AG04449 (cell line): ENCODE results near the gene ACTR6.
"Not testable (repeated sequence)": the region's sequence is repeated elsewhere in the genome, so short reads cannot be mapped to it uniquely, and the experiment has no call there.

Source experiments
- CTCF ChIA-PET: fragments of 350-600 bp; formaldehyde crosslinking; extraction: SDS; loops from one replicate; lab custom pipeline; 2021; ENCODE audit warnings: antibody characterized with exemption; lab: Yijun Ruan, JAX
- POLR2A ChIA-PET: fragments of 400-600, 350-600 bp; formaldehyde crosslinking; extraction: SDS; loops from one replicate; lab custom pipeline; 2020; ENCODE audit warnings: antibody characterized with exemption, inconsistent platforms; lab: Yijun Ruan, JAX
- DNase-seq: peaks from one replicate; pipeline ENCODE4 v3.0.0-alpha.2; 2010; ENCODE audit warnings: low read depth, low spot score
- H3K4me3 ChIP-seq: 2 replicates; pipeline ENCODE4 v1.5.1; 2011; ENCODE audit warnings: low read depth, mild to moderate bottlenecking, control low read depth, low read length
- TF ChIP-seq, protein P1 (sequence below): IDR thresholded peaks from one replicate; pipeline ENCODE4 v1.5.1; 2011; ENCODE audit warnings: mild to moderate bottlenecking, moderate library complexity, low read length, control low read depth, inconsistent platforms; ENCODE audit not compliant: insufficient read depth; ENCODE audit errors: missing control alignments

The ACTR6 gene

GRCh38 chr12:100225491-100225890, 24.9 kb downstream of the ACTR6 start:
- CTCF ChIA-PET: interaction anchor here (1.3 to 3.8 kb wide), 3 partner anchors 9 to 330 kb away, joined by 4 to 22 read pairs (median 6); no protein-coding TSS in a partner anchor
- TF ChIP-seq, protein P1, sequence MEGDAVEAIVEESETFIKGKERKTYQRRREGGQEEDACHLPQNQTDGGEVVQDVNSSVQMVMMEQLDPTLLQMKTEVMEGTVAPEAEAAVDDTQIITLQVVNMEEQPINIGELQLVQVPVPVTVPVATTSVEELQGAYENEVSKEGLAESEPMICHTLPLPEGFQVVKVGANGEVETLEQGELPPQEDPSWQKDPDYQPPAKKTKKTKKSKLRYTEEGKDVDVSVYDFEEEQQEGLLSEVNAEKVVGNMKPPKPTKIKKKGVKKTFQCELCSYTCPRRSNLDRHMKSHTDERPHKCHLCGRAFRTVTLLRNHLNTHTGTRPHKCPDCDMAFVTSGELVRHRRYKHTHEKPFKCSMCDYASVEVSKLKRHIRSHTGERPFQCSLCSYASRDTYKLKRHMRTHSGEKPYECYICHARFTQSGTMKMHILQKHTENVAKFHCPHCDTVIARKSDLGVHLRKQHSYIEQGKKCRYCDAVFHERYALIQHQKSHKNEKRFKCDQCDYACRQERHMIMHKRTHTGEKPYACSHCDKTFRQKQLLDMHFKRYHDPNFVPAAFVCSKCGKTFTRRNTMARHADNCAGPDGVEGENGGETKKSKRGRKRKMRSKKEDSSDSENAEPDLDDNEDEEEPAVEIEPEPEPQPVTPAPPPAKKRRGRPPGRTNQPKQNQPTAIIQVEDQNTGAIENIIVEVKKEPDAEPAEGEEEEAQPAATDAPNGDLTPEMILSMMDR: no peak
- no peak for DNase-seq
- POLR2A ChIA-PET: no interaction called here
- no peak overlapping the region for H3K4me3 ChIP-seq

DNA sequence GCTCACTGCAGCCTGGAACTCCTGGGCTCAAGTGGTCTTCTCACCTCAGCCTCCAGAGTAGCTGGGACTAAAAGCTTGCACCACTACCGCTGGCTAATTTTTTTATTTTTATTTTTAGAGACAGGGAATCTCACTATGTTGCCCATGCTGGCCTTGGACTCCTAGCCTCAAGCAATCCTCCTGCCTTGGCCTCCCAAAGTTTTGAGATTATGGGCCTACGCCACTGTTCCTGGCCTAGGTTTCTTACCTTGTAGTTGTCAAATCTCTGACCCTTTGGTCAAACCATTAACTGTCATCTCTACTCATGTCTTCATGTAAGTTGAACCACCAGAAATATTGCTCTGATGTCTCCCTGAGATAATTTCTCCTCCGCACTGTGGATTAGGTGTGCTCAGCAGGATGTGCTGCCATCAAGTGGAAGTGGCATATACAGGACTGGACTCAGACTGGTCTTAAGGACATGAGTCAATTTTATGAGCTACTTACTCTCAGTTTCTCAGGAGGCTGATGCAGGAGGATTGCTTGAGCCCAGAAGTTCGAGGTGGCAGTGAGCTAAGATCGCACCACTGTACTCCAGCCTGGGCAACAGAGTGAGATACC, 28.5 kb downstream of the ACTR6 start:
- ChIA-PET CTCF (interaction anchor here (0.5 to 1.4 kb wide), 8 partner anchors 9 to 326 kb away, joined by 3 to 4 read pairs (median 3); no protein-coding TSS in a partner anchor), POLR2A (no interaction called here)
- DNase-seq: no peak
- TF ChIP-seq, protein P1: peak; percentile 5
- H3K4me3 ChIP-seq: no peak overlapping the region

DNA sequence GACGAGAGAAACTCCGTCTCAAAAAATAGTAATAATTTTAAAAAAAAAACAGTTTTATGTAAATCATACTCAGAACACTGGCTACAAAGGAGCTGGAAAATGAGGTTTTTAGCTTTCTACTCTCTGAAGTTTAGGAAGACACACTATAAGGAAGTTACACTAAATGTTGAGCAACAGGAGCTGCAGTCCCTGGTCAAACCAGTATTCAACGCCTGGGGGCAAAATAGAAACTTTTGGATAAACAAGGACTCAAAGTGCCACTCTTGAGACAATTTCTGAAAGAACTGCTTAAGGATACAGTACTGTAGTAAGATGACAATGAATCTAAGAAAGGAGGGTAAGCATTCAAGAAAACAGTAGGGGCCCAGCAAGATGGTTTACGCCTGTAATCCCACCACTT, 29.3 kb downstream of the ACTR6 start:
- H3K4me3 ChIP-seq: no peak overlapping the region
- POLR2A ChIA-PET: no interaction called here

GRCh38 chr12:100231873-100232272, 31.3 kb downstream of the ACTR6 start:
- DNase-seq, H3K4me3 ChIP-seq, POLR2A ChIA-PET: not testable (repeated sequence)
- CTCF ChIA-PET: interaction anchor here (1.2 to 5.0 kb wide), 3 partner anchors 17 to 323 kb away, joined by 3 to 73 read pairs (median 48); no protein-coding TSS in a partner anchor

More for the DNA sequence above, 29.3 kb downstream of the ACTR6 start:
- CTCF ChIA-PET: interaction anchor here (0.5 to 1.2 kb wide), 6 partner anchors 8 to 325 kb away, joined by 3 to 4 read pairs (median 3); no protein-coding TSS in a partner anchor
- TF ChIP-seq, protein P1: no peak
- DNase-seq: no peak

DNA sequence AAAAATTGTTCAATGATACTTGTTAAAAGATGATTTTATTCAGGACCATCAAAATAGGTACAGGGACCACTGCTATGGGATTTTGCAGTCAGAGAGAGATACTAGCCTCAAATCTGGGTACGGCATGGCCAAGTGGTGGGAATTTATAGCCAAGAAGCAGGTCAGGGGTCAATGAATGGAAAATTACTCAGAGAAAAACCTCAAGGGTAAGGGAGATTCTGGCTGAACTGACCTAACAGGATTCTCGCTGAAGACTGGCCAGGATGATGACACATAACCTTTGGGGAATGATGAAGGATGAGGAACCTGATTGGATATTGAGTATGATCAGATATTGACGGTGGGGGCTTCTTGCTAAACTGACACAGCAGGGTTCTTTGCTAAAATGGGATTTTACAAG, 33.6 kb downstream of the ACTR6 start:
- ChIA-PET CTCF (interaction anchor here (0.8 to 5.0 kb wide), 16 partner anchors 9 to 321 kb away, joined by 3 to 73 read pairs (median 4); no protein-coding TSS in a partner anchor), POLR2A (no interaction called here)
- H3K4me3 ChIP-seq: no peak overlapping the region
- DNase-seq: no peak
- TF ChIP-seq, protein P1: no peak

DNA sequence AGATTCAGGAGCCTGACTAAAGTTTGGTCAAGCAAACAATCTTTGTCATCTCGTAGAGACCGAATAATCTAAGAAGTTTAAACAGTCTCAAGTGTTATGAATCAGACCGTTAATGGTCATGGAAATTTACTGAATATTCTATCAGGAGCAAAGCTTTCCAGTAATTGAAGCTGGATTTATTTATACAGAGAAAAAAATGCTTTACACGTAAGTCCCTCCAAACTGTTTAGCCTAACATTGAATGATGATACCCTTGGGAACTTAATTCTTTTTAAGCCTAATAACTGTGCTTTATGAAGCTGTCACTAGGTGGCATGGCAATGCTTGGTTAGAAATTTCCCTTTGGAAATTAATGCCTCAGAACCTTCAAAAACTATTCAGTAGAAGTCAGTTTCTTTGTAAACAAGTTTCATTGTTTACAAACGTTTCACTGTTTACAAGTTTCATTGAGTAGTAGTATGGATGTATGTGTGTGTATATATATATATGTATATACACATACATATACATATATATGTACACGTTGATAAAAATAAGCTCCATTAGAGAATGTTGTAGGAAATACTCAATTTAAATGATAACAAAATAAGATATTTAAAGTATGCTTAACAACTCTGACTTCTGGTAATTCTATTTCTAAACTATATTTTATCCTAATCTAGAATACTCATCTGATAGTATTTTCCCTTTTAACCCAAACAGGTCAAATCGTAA, 34.1 kb downstream of the ACTR6 start:
- POLR2A ChIA-PET: interaction anchor here (0.9 kb wide), 1 partner anchor 32 kb away, joined by 3 read pairs; the partner anchor contains the start of genes DEPDC4 and SCYL2
- CTCF ChIA-PET: interaction anchor here (0.8 to 5.0 kb wide), 21 partner anchors 9 to 320 kb away, joined by 3 to 73 read pairs (median 4); no protein-coding TSS in a partner anchor
- TF ChIP-seq, protein P1: peak; percentile 55
- DNase-seq: peak; percentile 31
- no peak overlapping the region for H3K4me3 ChIP-seq
